GM12874 (cell line): ENCODE data around the gene WFDC5.

Source experiments
- TF ChIP-seq, protein P1 (sequence below): IDR thresholded peaks from 2 replicates; pipeline ENCODE4 v1.5.1; 2011; ENCODE audit warnings: low read depth, mild to moderate bottlenecking, control low read depth, low read length, moderate library complexity; ENCODE audit not compliant: insufficient read depth

Gene WFDC5

DNA sequence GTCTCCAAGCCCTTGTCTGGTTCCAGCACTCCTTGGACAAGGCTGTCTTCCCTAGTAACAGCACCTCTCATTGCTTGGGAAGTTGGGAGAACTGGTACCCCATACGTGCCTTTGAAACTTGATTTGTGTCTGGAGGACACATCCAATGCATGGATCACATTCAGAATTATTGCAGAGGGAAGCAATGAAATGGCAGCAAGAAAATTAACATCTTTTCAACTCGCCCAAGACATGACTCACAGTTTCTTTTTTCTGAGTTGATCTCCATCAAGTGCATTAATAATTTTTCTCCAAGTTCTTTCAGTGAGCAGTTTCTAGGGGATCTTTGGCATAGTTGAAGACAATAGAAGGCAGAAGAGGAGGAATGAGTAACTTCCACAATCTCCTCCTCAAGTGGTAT, 37.4 kb upstream of the WFDC5 start:
- TF ChIP-seq, protein P1, sequence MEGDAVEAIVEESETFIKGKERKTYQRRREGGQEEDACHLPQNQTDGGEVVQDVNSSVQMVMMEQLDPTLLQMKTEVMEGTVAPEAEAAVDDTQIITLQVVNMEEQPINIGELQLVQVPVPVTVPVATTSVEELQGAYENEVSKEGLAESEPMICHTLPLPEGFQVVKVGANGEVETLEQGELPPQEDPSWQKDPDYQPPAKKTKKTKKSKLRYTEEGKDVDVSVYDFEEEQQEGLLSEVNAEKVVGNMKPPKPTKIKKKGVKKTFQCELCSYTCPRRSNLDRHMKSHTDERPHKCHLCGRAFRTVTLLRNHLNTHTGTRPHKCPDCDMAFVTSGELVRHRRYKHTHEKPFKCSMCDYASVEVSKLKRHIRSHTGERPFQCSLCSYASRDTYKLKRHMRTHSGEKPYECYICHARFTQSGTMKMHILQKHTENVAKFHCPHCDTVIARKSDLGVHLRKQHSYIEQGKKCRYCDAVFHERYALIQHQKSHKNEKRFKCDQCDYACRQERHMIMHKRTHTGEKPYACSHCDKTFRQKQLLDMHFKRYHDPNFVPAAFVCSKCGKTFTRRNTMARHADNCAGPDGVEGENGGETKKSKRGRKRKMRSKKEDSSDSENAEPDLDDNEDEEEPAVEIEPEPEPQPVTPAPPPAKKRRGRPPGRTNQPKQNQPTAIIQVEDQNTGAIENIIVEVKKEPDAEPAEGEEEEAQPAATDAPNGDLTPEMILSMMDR: no peak

- TF ChIP-seq, protein P1: no peak
These were observed 34.1 kb upstream of the WFDC5 start for GRCh38 chr20:45149062-45149461.

GRCh38 chr20:45140836-45141235, 25.9 kb upstream of the WFDC5 start:
- TF ChIP-seq, protein P1: no peak

GRCh38 chr20:45138561-45139300, 23.8 kb upstream of the WFDC5 start:
- TF ChIP-seq, protein P1: peak; percentile 84

DNA sequence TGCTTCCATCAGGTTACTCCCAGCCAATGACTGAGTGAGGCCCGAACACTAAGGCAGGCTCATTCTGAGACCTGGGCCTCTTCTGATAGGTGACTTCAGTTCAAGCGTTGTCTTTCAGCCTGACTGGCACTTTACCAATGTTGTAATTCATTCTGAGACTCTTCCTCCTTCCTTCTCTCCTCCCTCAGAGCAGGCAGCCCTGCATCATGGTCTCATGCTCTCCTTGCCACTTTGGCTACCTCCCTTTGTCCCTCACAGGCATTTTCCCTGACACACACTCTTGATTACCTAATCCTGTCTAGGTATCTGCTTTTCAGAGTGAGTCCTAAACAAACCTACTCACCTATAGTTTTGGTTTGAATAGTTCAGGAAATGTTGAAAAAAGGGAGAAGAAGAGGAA, 21.9 kb upstream of the WFDC5 start:
- TF ChIP-seq, protein P1: no peak

- TF ChIP-seq, protein P1: no peak
These were observed 13.1 kb upstream of the WFDC5 start for GRCh38 chr20:45128099-45128498.

GRCh38 chr20:45124365-45124764, 9.4 kb upstream of the WFDC5 start, which contains the start of gene WFDC12:
TSS of gene WFDC12 (minus strand) at chr20:45124465. CDS start at chr20:45124447, 18 bp downstream.
- TF ChIP-seq, protein P1: no peak
